Measurements from ENCODE around the gene AUTS2.

Gene AUTS2

DNA sequence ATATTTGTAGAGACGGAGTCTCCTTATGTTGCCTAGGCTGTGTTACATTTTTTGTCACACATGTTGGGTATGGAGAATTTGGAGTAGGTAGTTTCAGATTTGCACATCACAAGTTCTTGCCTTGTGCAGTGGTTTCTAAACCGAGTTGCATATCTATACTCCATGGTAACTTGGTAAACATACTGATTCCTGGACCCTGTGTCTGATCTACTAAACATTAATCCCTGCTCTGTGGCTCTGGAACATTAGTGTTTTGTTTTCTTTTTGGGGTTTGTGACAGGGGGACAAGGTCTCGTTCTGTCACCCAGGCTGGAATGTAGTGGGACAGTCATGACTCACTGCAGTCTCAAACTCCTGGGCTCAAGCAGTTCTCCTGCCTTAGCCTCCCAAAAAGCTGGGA is 24.7 kb downstream of the AUTS2 start:
- no peaks in the 10 kb centered on the region for H3K36me3 ChIP-seq (ENCODE audit: control insufficient read depth, insufficient read depth, low read length)
- H3K4me3 ChIP-seq (ENCODE audit: low read length), result no peak overlapping the region
- no peaks in the 10 kb centered on the region for H3K4me1 ChIP-seq (ENCODE audit: control insufficient read depth, insufficient read depth, low read length)
- no peaks in the 10 kb centered on the region for H3K9me3 ChIP-seq (ENCODE audit: control insufficient read depth, insufficient read depth, low read length)
- no peak for DNase-seq (ENCODE audit: low read depth, low spot score)
- WGBS (ENCODE audit: insufficient coverage, insufficient read length), result no CpG with 5 or more reads among the region's 3 CpGs
- H3K27ac ChIP-seq (ENCODE audit: low read length), result no peak overlapping the region
- peaks cover 42% of the 10 kb centered on the region for H3K27me3 ChIP-seq (ENCODE audit: control insufficient read depth, insufficient read depth, low read length)

DNA sequence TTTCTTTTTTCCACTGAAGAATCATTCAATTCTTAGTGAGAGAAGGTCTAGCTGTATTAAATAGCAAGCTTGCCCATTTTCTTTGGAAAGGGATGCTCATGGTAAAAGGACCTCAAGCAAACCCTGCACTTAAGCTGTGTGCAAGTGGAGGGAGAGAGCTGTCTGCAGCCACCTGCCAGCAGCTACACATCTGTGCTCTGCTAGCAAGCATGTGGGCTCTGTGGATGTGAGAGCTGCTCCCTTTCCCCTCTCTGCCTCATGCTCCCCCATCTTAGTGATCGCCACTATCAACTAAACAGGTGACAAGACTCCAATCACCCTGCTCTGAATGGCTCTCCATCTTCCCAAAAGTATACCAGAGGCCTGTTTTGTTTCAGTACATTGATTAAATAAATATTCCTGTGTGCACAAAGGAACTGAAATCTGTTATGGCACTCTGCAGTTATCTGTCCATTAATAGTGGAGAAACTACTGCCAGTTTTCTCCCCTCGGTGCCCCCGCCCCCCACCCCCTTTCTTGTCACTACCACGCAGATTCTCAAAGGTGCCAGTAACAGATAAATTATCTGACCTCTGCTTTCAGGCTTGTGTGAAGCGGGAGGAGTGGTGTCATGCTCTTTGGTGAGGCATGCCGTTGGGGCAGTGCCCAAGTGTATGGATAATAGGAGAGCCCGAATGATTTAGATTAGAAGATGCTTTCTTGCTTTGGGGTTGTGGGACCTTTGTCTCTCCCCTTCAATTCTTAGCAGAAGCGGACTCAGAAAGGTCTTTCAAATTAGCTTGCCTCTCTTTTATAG is 26.4 kb downstream of the AUTS2 start:
- Histone ChIP-seq H3K36me3 (ENCODE audit: control insufficient read depth, insufficient read depth, low read length) (no peaks in the 10 kb centered on the region), H3K4me1 (ENCODE audit: control insufficient read depth, insufficient read depth, low read length) (no peaks in the 10 kb centered on the region), H3K4me3 (ENCODE audit: low read length) (no peak overlapping the region), H3K9me3 (ENCODE audit: control insufficient read depth, insufficient read depth, low read length) (no peaks in the 10 kb centered on the region), H3K27ac (ENCODE audit: low read length) (no peak overlapping the region), H3K27me3 (ENCODE audit: control insufficient read depth, insufficient read depth, low read length) (peaks cover 29% of the 10 kb centered on the region)
- WGBS (ENCODE audit: insufficient coverage, insufficient read length), result no CpG with 5 or more reads among the region's 8 CpGs
- no peak for DNase-seq (ENCODE audit: low read depth, low spot score)

DNA sequence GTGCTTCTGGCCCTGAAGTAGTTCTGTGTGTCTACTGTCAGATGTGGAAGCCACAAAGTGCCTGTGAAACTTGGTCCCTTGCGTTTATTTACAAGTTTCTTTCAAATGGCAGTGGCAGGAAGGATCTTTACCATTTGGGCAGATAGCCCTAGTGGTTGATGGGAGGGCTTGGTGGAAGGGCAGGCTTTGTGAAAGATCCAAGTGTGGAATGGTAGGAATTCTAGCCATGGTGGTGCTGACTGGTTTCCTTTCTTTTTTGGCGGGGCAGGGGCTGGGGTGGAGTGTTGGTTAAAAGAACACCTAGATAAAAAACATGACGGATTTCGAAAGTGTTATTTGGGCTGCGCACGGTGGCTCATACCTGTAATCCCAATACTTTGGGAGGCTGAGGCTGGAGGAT is 27.0 kb downstream of the AUTS2 start:
- WGBS (ENCODE audit: insufficient coverage, insufficient read length), result no CpG with 5 or more reads among the region's 6 CpGs
- DNase-seq (ENCODE audit: low read depth, low spot score), result no peak

DNA sequence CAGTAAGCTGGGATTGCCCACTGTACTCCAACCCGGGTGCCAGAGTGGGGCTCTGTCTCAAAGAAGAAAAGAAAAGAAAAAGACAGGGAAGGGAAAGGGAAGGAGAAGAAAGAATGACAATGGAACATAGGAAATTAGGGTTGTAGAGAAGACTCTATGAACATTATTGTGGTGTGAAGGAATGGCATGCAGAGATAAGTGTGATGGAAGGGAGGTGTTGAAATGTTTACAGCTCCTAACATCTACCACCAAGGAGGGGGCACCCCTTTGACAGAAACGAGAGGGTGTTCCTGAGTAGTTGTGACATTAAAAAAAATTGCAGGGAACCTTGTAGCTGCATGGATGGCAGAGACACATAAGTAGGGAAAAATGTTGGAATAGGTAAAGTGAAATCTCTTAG is 27.5 kb downstream of the AUTS2 start:
- WGBS (ENCODE audit: insufficient coverage, insufficient read length), result no CpG with 5 or more reads among the region's 2 CpGs
- no peaks in the 10 kb centered on the region; the same call in 1 of the 2 replicates for H3K4me1 ChIP-seq (ENCODE audit: control insufficient read depth, insufficient read depth, low read length)

More for the DNA sequence above, 27.0 kb downstream of the AUTS2 start:
- Histone ChIP-seq H3K36me3 (ENCODE audit: control insufficient read depth, insufficient read depth, low read length) (no peaks in the 10 kb centered on the region), H3K9me3 (ENCODE audit: control insufficient read depth, insufficient read depth, low read length) (no peaks in the 10 kb centered on the region), H3K27me3 (ENCODE audit: control insufficient read depth, insufficient read depth, low read length) (peaks cover 23% of the 10 kb centered on the region), H3K4me3 (ENCODE audit: low read length) (no peak overlapping the region), H3K4me1 (ENCODE audit: control insufficient read depth, insufficient read depth, low read length) (no peaks in the 10 kb centered on the region; the same call in 1 of the 2 replicates), H3K27ac (ENCODE audit: low read length) (no peak overlapping the region)

DNA sequence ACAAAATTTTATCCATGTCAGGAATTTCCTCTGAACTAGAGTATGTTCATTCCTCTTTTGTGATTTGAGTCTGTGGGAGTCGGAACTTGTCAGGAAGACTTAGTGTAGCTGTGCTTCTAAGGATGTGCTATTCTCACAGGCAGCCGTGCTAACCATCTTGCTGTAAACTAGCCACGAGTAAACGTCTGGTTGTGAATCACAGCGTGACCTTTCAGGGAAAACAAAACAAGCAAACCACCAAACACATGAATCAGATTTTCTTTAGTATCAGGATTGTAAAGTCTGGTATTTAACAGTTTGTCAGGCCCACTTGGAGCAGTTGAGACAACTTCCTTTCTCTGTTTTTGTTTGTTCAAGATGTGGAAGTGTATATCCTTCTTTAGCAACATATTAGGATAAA is 32.0 kb downstream of the AUTS2 start:
- no peaks in the 10 kb centered on the region; the same call in 1 of the 2 replicates for H3K4me1 ChIP-seq (ENCODE audit: control insufficient read depth, insufficient read depth, low read length)
- no CpG with 5 or more reads among the region's 5 CpGs for WGBS (ENCODE audit: insufficient coverage, insufficient read length)

More for the DNA sequence above, 27.5 kb downstream of the AUTS2 start:
- no peak overlapping the region for H3K4me3 ChIP-seq (ENCODE audit: low read length)
- H3K27ac ChIP-seq (ENCODE audit: low read length), result no peak overlapping the region
- DNase-seq (ENCODE audit: low read depth, low spot score), result no peak
- no peaks in the 10 kb centered on the region for H3K9me3 ChIP-seq (ENCODE audit: control insufficient read depth, insufficient read depth, low read length)
- H3K36me3 ChIP-seq (ENCODE audit: control insufficient read depth, insufficient read depth, low read length), result no peaks in the 10 kb centered on the region
- peaks cover 19% of the 10 kb centered on the region for H3K27me3 ChIP-seq (ENCODE audit: control insufficient read depth, insufficient read depth, low read length)

DNA sequence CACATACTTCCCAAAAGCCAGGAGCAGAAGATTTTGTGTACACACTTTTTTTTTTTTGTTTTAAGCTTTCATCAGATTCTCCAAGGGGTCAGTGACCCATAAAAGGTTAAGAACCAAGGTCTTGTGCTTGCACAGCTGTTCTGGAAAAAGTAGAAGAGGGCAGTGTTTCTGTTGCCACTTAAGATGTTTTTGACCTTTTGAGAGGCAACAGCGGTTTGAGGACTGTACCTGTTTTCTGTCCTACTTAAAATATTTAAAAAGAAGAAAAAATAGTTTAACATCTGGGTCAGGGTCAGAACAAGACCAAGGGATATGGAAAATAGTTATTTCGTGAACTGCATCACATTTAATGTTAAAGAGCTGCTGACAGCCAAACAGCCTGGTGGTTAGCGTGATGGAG is 32.9 kb downstream of the AUTS2 start:
- no peaks in the 10 kb centered on the region for H3K27me3 ChIP-seq (ENCODE audit: control insufficient read depth, insufficient read depth, low read length)
- DNase-seq (ENCODE audit: low read depth, low spot score), result no peak
- no peaks in the 10 kb centered on the region for H3K36me3 ChIP-seq (ENCODE audit: control insufficient read depth, insufficient read depth, low read length)
- no peak overlapping the region for H3K4me3 ChIP-seq (ENCODE audit: low read length)
- H3K4me1 ChIP-seq (ENCODE audit: control insufficient read depth, insufficient read depth, low read length), result no peaks in the 10 kb centered on the region; the same call in 1 of the 2 replicates
- WGBS (ENCODE audit: insufficient coverage, insufficient read length), result no CpG with 5 or more reads among the region's 3 CpGs
- H3K9me3 ChIP-seq (ENCODE audit: control insufficient read depth, insufficient read depth, low read length), result no peaks in the 10 kb centered on the region
- no peak overlapping the region for H3K27ac ChIP-seq (ENCODE audit: low read length)

More for the DNA sequence above, 32.0 kb downstream of the AUTS2 start:
- Histone ChIP-seq H3K27ac (ENCODE audit: low read length) (no peak overlapping the region), H3K4me3 (ENCODE audit: low read length) (no peak overlapping the region), H3K27me3 (ENCODE audit: control insufficient read depth, insufficient read depth, low read length) (peaks cover 1% of the 10 kb centered on the region; the same call in 1 of the 2 replicates), H3K36me3 (ENCODE audit: control insufficient read depth, insufficient read depth, low read length) (no peaks in the 10 kb centered on the region), H3K9me3 (ENCODE audit: control insufficient read depth, insufficient read depth, low read length) (no peaks in the 10 kb centered on the region)
- no peak for DNase-seq (ENCODE audit: low read depth, low spot score)

GRCh38 chr7:69632280-69632679 is 34.0 kb downstream of the AUTS2 start:
- no CpG with 5 or more reads among the region's 3 CpGs for WGBS (ENCODE audit: insufficient coverage, insufficient read length)
- H3K4me1 ChIP-seq (ENCODE audit: control insufficient read depth, insufficient read depth, low read length), result no peaks in the 10 kb centered on the region; the same call in 1 of the 2 replicates
- no peak for DNase-seq (ENCODE audit: low read depth, low spot score)
- H3K9me3 ChIP-seq (ENCODE audit: control insufficient read depth, insufficient read depth, low read length), result no peaks in the 10 kb centered on the region
- H3K36me3 ChIP-seq (ENCODE audit: control insufficient read depth, insufficient read depth, low read length), result no peaks in the 10 kb centered on the region
- H3K27me3 ChIP-seq (ENCODE audit: control insufficient read depth, insufficient read depth, low read length), result no peaks in the 10 kb centered on the region
- no peak overlapping the region for H3K4me3 ChIP-seq (ENCODE audit: low read length)
- H3K27ac ChIP-seq (ENCODE audit: low read length), result no peak overlapping the region

GRCh38 chr7:69633122-69633831 is 35.0 kb downstream of the AUTS2 start:
- 100% methylated on average over 1 of the region's 2 CpGs for WGBS (ENCODE audit: insufficient coverage, insufficient read length)

DNA sequence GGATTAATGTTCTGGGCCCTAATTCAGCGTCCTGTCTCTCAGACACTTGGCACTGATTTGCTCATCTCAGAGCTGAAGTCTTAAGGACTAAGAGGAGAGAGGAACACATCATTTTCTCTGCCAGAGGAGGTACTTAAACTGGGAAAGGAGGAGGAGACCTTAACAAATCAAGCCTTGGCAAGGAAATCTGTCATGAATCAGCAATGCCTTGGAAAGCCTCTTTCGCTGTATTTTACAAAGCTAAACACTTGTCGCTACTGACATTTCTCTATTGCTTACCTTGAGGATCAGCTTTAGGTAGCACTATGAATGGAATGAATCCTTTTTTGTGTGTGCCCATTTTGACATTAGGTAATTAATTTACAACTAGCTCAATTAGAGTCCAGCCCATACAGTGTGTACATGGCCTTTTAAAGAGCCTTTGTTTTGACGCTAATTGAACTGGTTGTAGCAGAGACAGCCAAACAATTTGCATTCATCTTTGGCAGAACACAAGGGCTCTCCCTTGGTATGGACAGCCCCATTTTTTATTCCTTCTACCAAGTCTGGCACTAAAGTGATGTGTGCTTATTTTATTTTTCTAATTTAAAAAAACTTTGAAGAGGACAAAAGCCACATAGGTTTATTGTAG is 37.4 kb downstream of the AUTS2 start:
- no peak for DNase-seq (ENCODE audit: low read depth, low spot score)
- WGBS (ENCODE audit: insufficient coverage, insufficient read length), result no CpG with 5 or more reads among the region's 4 CpGs
- Histone ChIP-seq H3K9me3 (ENCODE audit: control insufficient read depth, insufficient read depth, low read length) (no peaks in the 10 kb centered on the region), H3K4me3 (ENCODE audit: low read length) (no peak overlapping the region), H3K27ac (ENCODE audit: low read length) (no peak overlapping the region), H3K27me3 (ENCODE audit: control insufficient read depth, insufficient read depth, low read length) (no peaks in the 10 kb centered on the region), H3K4me1 (ENCODE audit: control insufficient read depth, insufficient read depth, low read length) (no peaks in the 10 kb centered on the region), H3K36me3 (ENCODE audit: control insufficient read depth, insufficient read depth, low read length) (no peaks in the 10 kb centered on the region)

More at GRCh38 chr7:69633122-69633831, 35.0 kb downstream of the AUTS2 start:
- DNase-seq (ENCODE audit: low read depth, low spot score), result no peak
- H3K36me3 ChIP-seq (ENCODE audit: control insufficient read depth, insufficient read depth, low read length), result no peaks in the 10 kb centered on the region
- H3K27me3 ChIP-seq (ENCODE audit: control insufficient read depth, insufficient read depth, low read length), result no peaks in the 10 kb centered on the region
- no peak overlapping the region for H3K4me3 ChIP-seq (ENCODE audit: low read length)
- H3K4me1 ChIP-seq (ENCODE audit: control insufficient read depth, insufficient read depth, low read length), result no peaks in the 10 kb centered on the region; the same call in 1 of the 2 replicates
- no peaks in the 10 kb centered on the region for H3K9me3 ChIP-seq (ENCODE audit: control insufficient read depth, insufficient read depth, low read length)
- no peak overlapping the region for H3K27ac ChIP-seq (ENCODE audit: low read length)

DNA sequence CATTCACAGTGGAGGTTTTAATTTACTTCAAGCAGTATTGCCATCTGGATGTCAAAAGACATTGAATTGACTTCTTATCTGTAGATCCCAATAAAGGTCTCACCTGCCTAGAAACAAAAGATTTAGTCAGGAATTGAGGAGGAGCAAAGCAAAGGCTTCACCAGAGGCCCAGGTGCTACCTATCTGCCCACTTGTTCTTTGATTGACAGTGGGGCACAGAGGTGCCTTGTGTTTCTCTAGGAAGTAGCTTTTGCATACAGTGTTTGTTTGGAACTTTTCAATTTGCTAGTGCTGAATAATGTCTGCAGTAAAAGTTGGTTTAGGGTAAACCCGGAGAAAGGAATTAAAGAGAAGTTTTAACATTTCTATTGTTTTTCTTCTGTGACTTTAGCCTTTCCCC is 40.4 kb downstream of the AUTS2 start:
- H3K27ac ChIP-seq (ENCODE audit: low read length), result no peak overlapping the region
- H3K9me3 ChIP-seq (ENCODE audit: control insufficient read depth, insufficient read depth, low read length), result no peaks in the 10 kb centered on the region
- WGBS (ENCODE audit: insufficient coverage, insufficient read length), result no CpG with 5 or more reads among the region's 1 CpG
- H3K27me3 ChIP-seq (ENCODE audit: control insufficient read depth, insufficient read depth, low read length), result no peaks in the 10 kb centered on the region
- no peak overlapping the region for H3K4me3 ChIP-seq (ENCODE audit: low read length)
- no peaks in the 10 kb centered on the region for H3K4me1 ChIP-seq (ENCODE audit: control insufficient read depth, insufficient read depth, low read length)
- H3K36me3 ChIP-seq (ENCODE audit: control insufficient read depth, insufficient read depth, low read length), result no peaks in the 10 kb centered on the region
- DNase-seq (ENCODE audit: low read depth, low spot score), result no peak
